H1 (cell line): ENCODE data around the gene LDLRAD4. TPM values are rescaled to one million over a fixed set of nuclear protein-coding genes. Genes with fewer than 3 reads are reported as not detected.

Source experiments
- CTCF ChIA-PET: fragments of 300-600 bp; sonication (Branson Sonifier 250); formaldehyde crosslinking; loops from one replicate; lab custom pipeline; 2021; ENCODE audit not compliant: partially characterized antibody; lab: Charles Lee
- POLR2A ChIA-PET: fragments of 300-600 bp; sonication (Branson Sonifier 250); formaldehyde crosslinking; loops from one replicate; lab custom pipeline; 2021; ENCODE audit warnings: inconsistent platforms; ENCODE audit not compliant: partially characterized antibody; lab: Charles Lee
- DNase-seq, 2 experiments: peaks; one replicate each; pipeline versions ENCODE4 v3.0.0 to v3.0.0-alpha.2; 2010 to 2022; ENCODE audit warnings: low spot score in 2 of 2, low read depth in 1 of 2, mixed read lengths in 1 of 2
- FAIRE-seq: peaks from 2 replicates; lab custom pipeline; 2011; peaks lifted over from hg19 to GRCh38; lab: Jason Lieb, UNC
- H2AFZ ChIP-seq: 2 replicates; pipeline ENCODE4 v1.8.1; 2012; ENCODE audit warnings: low read length, inconsistent platforms
- H2AK5ac ChIP-seq: 2 replicates; pipeline ENCODE4 v1.6.1; 2013; ENCODE audit warnings: low read depth, low read length
- H2BK120ac ChIP-seq: replicated peaks from 2 replicates; pipeline ENCODE3; 2013; ENCODE audit warnings: low read depth, low read length, inconsistent platforms
- H2BK12ac ChIP-seq: 2 replicates; pipeline ENCODE4 v1.6.1; 2013; ENCODE audit warnings: low read depth, low read length
- H2BK15ac ChIP-seq: 2 replicates; pipeline ENCODE4 v1.6.1; 2013; ENCODE audit warnings: low read length
- H2BK20ac ChIP-seq: 2 replicates; pipeline ENCODE4 v1.6.1; 2013; ENCODE audit warnings: low read length
- H2BK5ac ChIP-seq: 2 replicates; pipeline ENCODE4 v1.6.1; 2013; ENCODE audit warnings: low read depth, low read length
- H3K14ac ChIP-seq: 2 replicates; pipeline ENCODE4 v1.6.1; 2013; ENCODE audit warnings: inconsistent platforms; ENCODE audit not compliant: insufficient read length
- H3K18ac ChIP-seq: 2 replicates; pipeline ENCODE4 v1.6.1; 2013; ENCODE audit warnings: low read length; ENCODE audit errors: extremely low read depth
- H3K23ac ChIP-seq: 2 replicates; pipeline ENCODE4 v1.6.1; 2013; ENCODE audit warnings: inconsistent platforms; ENCODE audit not compliant: insufficient read length
- H3K23me2 ChIP-seq: 2 replicates; pipeline ENCODE4 v1.6.1; 2013; ENCODE audit warnings: low read depth, low read length
- H3K27ac ChIP-seq: 2 replicates; pipeline ENCODE4 v1.6.1; 2011; ENCODE audit warnings: low read depth, low read length, inconsistent platforms
- H3K27me3 ChIP-seq, 4 experiments: replicated peaks in 1 of 4; 1 replicate in 1 of 4; 2 replicates in 3 of 4; pipeline versions ENCODE4 v1.6.1 to v1.8.1; 2011 to 2013; ENCODE audit warnings: low read length in 3 of 4, mild to moderate bottlenecking in 3 of 4, inconsistent platforms in 2 of 4, mixed read lengths in 2 of 4, moderate library complexity in 1 of 4; ENCODE audit not compliant: control insufficient read depth in 3 of 4, insufficient read depth in 3 of 4; ENCODE audit errors: extremely low read depth in 1 of 4
- H3K36me3 ChIP-seq, 4 experiments: 2 replicates each; pipeline versions ENCODE4 v1.6.1 to v1.8.1; 2011 to 2013; ENCODE audit warnings: mild to moderate bottlenecking in 4 of 4, low read length in 3 of 4, moderate library complexity in 2 of 4, control low read depth in 1 of 4, inconsistent platforms in 1 of 4; ENCODE audit not compliant: insufficient read depth in 4 of 4, control insufficient read depth in 2 of 4
- H3K4ac ChIP-seq: replicated peaks from 2 replicates; pipeline ENCODE3; 2013; ENCODE audit warnings: low read length, low read depth, mixed read lengths, inconsistent platforms; ENCODE audit not compliant: insufficient read length
- H3K4me1 ChIP-seq, 4 experiments: replicated peaks in 1 of 4; 1 replicate in 1 of 4; 2 replicates in 3 of 4; pipeline versions ENCODE4 v1.6.1 to v1.8.1; 2011 to 2013; ENCODE audit warnings: low read length in 3 of 4, inconsistent platforms in 2 of 4, mixed read lengths in 1 of 4; ENCODE audit not compliant: insufficient read depth in 4 of 4, control insufficient read depth in 3 of 4
- H3K4me2 ChIP-seq, 2 experiments: 2 replicates each; pipeline versions ENCODE4 v1.6.1 to v1.8.1; 2011 to 2013; ENCODE audit warnings: low read depth in 2 of 2, low read length in 2 of 2, control low read depth in 1 of 2, inconsistent platforms in 1 of 2, mild to moderate bottlenecking in 1 of 2; ENCODE audit not compliant: insufficient read depth in 1 of 2
- H3K4me3 ChIP-seq, 4 experiments: fragments of 200-600, 300-600 bp in 1 of 4; sonication (generic), shearing (Covaris generic), sonication (Bioruptor Twin) in 1 of 4; 2 replicates each; pipeline versions ENCODE4 v1.5.1 to v1.8.1; 2011 to 2016; ENCODE audit warnings: low read length in 4 of 4, low read depth in 3 of 4, control low read depth in 2 of 4, inconsistent platforms in 2 of 4, mild to moderate bottlenecking in 2 of 4, mixed read lengths in 1 of 4, moderate library complexity in 1 of 4; ENCODE audit not compliant: insufficient read depth in 2 of 4; ENCODE audit errors: extremely low read depth in 1 of 4
- H3K56ac ChIP-seq: replicated peaks from 2 replicates; pipeline ENCODE3; 2013; ENCODE audit warnings: low read depth, mild to moderate bottlenecking, mixed read lengths, low read length, inconsistent platforms; ENCODE audit not compliant: insufficient read length
- H3K79me1 ChIP-seq: 2 replicates; pipeline ENCODE4 v1.6.1; 2013; ENCODE audit warnings: low read depth, low read length, control low read depth
- H3K79me2 ChIP-seq, 2 experiments: 2 replicates each; pipeline versions ENCODE4 v1.6.1 to v1.8.1; 2012 to 2013; ENCODE audit warnings: low read length in 2 of 2, mild to moderate bottlenecking in 2 of 2, inconsistent platforms in 1 of 2; ENCODE audit not compliant: insufficient read depth in 2 of 2, control insufficient read depth in 1 of 2
- H3K9ac ChIP-seq, 4 experiments: replicated peaks in 1 of 4; 1 replicate in 1 of 4; 2 replicates in 3 of 4; pipeline versions ENCODE4 v1.6.1 to v1.8.1; 2011 to 2013; ENCODE audit warnings: low read depth in 3 of 4, low read length in 3 of 4, control low read depth in 2 of 4, mild to moderate bottlenecking in 2 of 4, moderate library complexity in 2 of 4, inconsistent platforms in 1 of 4; ENCODE audit errors: extremely low read depth in 1 of 4
- H3K9me3 ChIP-seq, 2 experiments: 2 replicates each; pipeline versions ENCODE4 v1.6.1 to v1.8.1; 2012 to 2013; ENCODE audit warnings: mild to moderate bottlenecking in 2 of 2, moderate library complexity in 2 of 2, control low read depth in 1 of 2, inconsistent platforms in 1 of 2, low read depth in 1 of 2, low read length in 1 of 2, mixed read lengths in 1 of 2; ENCODE audit not compliant: insufficient read depth in 2 of 2
- H4K20me1 ChIP-seq, 2 experiments: replicated peaks in 1 of 2; 2 replicates each; pipeline versions ENCODE3 to v1.8.1; 2011 to 2013; ENCODE audit warnings: inconsistent platforms in 2 of 2, low read length in 2 of 2, mild to moderate bottlenecking in 1 of 2; ENCODE audit not compliant: insufficient read depth in 2 of 2, control insufficient read depth in 1 of 2
- H4K5ac ChIP-seq: 2 replicates; pipeline ENCODE4 v1.6.1; 2013; ENCODE audit warnings: low read length, low read depth, mixed read lengths, inconsistent platforms; ENCODE audit not compliant: insufficient read length
- H4K8ac ChIP-seq: 2 replicates; pipeline ENCODE4 v1.8.0; 2013; ENCODE audit warnings: mild to moderate bottlenecking, moderate library complexity, low read length, inconsistent platforms; ENCODE audit not compliant: insufficient read depth; ENCODE audit errors: extremely low read depth
- H4K91ac ChIP-seq: replicated peaks from 2 replicates; pipeline ENCODE3; 2013; ENCODE audit warnings: low read length, mixed read lengths, inconsistent platforms; ENCODE audit not compliant: insufficient read length
- CHD1 ChIP-seq: IDR thresholded peaks from 2 replicates; pipeline ENCODE4 v1.6.1; 2012; ENCODE audit warnings: low read depth, low read length, improper control_type of control experiment
- CHD2 ChIP-seq: IDR thresholded peaks from 2 replicates; pipeline ENCODE4 v1.6.1; 2012; ENCODE audit warnings: low read length, improper control_type of control experiment
- HDAC2 ChIP-seq, 2 experiments: fragments of 300-600 bp in 1 of 2; sonication (generic) in 1 of 2; IDR thresholded peaks; 2 replicates each; pipeline ENCODE4 v1.6.1; 2011 to 2012; ENCODE audit warnings: low read depth in 2 of 2, low read length in 2 of 2, mild to moderate bottlenecking in 2 of 2, moderate library complexity in 2 of 2, borderline replicate concordance in 1 of 2, inconsistent platforms in 1 of 2
- SIX5 ChIP-seq: IDR thresholded peaks from 2 replicates; pipeline ENCODE4 v1.6.1; 2011; ENCODE audit warnings: mild to moderate bottlenecking, low read depth, low read length
- SP1 ChIP-seq: IDR thresholded peaks from 2 replicates; pipeline ENCODE4 v1.6.1; 2011; ENCODE audit warnings: low read depth, low read length
- WGBS, 2 experiments: shearing (Covaris generic) in 1 of 2; methylation state at CpG; one replicate each; pipeline versions ENCODE4 v1.1.6 to v1.1.7; 2013 to 2015; ENCODE audit warnings: low lambda C conversion rate in 2 of 2, mixed read lengths in 2 of 2, inconsistent platforms in 1 of 2, low coverage in 1 of 2, missing lambda C conversion rate in 1 of 2; ENCODE audit not compliant: insufficient replicate concordance in 2 of 2, insufficient coverage in 1 of 2, insufficient read length in 1 of 2; ENCODE audit errors: extremely low coverage in 1 of 2, missing lambda C conversion rate in 1 of 2; 5-methylcytosine and 5-hydroxymethylcytosine counted together
- polyA plus RNA-seq, 7 experiments: library from polyadenylated mRNA; depleted of rRNA in 3 of 7; stranded (reverse) in 5 of 7; unstranded in 2 of 7; fragments of >200 nt in 5 of 7; fragments of 200-250 nt in 2 of 7; gene quantifications; 1 replicate in 5 of 7; 2 replicates in 1 of 7; 4 replicates in 1 of 7; pipeline versions ENCODE4 v1.2.1 to v1.2.3, GENCODE V29; 2011 to 2013; ENCODE audit warnings: missing spikeins in 2 of 7, mixed read lengths in 2 of 7
- total RNA-seq: library from RNA; stranded (reverse); fragmentation: NEBNext Ultra II Directional; extraction: Animal tissue kit (Norgen Biotek cat#: 25700); gene quantifications from 2 replicates; pipeline ENCODE4 v1.2.1, GENCODE V29; 2021

The LDLRAD4 gene
- total and polyA plus RNA-seq, 2 of the 8 experiments (the other 6 are each of a cell fraction or from before 2014, with no cell fraction given) = 0.77 to 1.4 TPM

DNA sequence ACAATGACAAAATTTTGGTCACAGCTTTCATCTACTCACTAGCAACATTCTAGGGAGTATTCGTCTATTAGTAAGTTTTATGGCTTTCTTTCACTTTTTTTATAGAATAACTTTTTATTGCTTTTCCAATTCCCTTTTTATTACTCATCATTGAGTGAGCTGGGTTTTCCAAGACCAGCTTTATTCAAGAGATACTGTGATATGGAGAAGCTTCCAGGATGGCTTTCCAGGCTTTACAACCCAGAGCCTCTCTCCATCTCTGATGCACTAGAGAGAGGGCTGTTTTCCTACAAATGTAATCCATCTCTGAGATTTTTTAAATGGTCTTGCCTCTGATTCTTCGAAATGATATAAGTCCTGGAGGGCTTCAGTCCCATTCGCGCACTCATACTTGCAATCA lies 118.3 kb downstream of the LDLRAD4 start:
- Histone ChIP-seq H3K23me2 (no peaks in the 10 kb centered on the region), H2BK12ac (no peak overlapping the region), H3K9me3 (no peaks in the 10 kb centered on the region), H4K5ac (no peak overlapping the region), H3K4me2 (no peak overlapping the region), H3K79me1 (no peaks in the 10 kb centered on the region), H4K8ac (no peak overlapping the region), H3K18ac (no peak overlapping the region), H3K56ac (no peak overlapping the region), H3K9ac (no peak overlapping the region), H2BK5ac (no peak overlapping the region), H3K14ac (no peak overlapping the region), H2AFZ (no peak overlapping the region), H3K23ac (no peak overlapping the region), H3K4me3 (no peak overlapping the region), H2BK15ac (no peak overlapping the region), H3K27me3 (peaks cover 0 to 1% (median 0%) of the 10 kb centered on the region in 4 experiments; a peak in 1 of 7 replicates), H2BK120ac (no peak overlapping the region), H2AK5ac (no peak overlapping the region), H3K79me2 (no peaks in the 10 kb centered on the region), H4K20me1 (no peaks in the 10 kb centered on the region), H4K91ac (no peak overlapping the region), H2BK20ac (no peak overlapping the region), H3K36me3 (no peaks in the 10 kb centered on the region), H3K4me1 (no peaks in the 10 kb centered on the region), H3K27ac (no peak overlapping the region), H3K4ac (no peak overlapping the region)
- TF ChIP-seq SP1 (no peak), CHD2 (no peak), SIX5 (no peak), HDAC2 (IDR thresholded peaks at IDR 0.05; ENCODE audit: borderline replicate concordance in 1 of 2, low read depth in 2 of 2, low read length in 2 of 2) (no peak), CHD1 (no peak)
- ChIA-PET POLR2A (no interaction called here), CTCF (no interaction called here)
- DNase-seq (no peak), FAIRE-seq (no peak)
- WGBS, 2 experiments = 86% methylated on average over 4 of the region's 4 CpGs; no CpG with 5 or more reads in 1 of the 2 experiments
